Panc1 (cell line): ENCODE measurements around the gene HVCN1. TPM values are rescaled to one million over a fixed set of nuclear protein-coding genes. Genes with fewer than 3 reads are reported as not detected.

ENCODE experiments used
- ATAC-seq: fragments of 200-7000 bp; cut with Tn5 transposase; 2 replicates; pipeline ENCODE4 v1.9.1; 2020; ENCODE audit warnings: mild to moderate bottlenecking, moderate library complexity
- BruUV-seq: library from RNA; stranded (reverse); fragments of 400-500 nt; replicated peaks from 2 replicates; lab custom pipeline; 2021; lab: Mats Ljungman, UMichigan
- CTCF ChIA-PET: fragments of 300-600 bp; sonication (Branson Sonifier 250); formaldehyde crosslinking; loops from one replicate; lab custom pipeline; 2022; ENCODE audit warnings: antibody characterized with exemption; lab: Charles Lee
- POLR2A ChIA-PET: fragments of 300-600 bp; sonication (Branson Sonifier 250); formaldehyde crosslinking; loops from one replicate; lab custom pipeline; 2022; ENCODE audit warnings: antibody characterized with exemption; lab: Charles Lee
- DNase-seq: peaks from one replicate; pipeline ENCODE4 v3.0.0-alpha.2; 2010; ENCODE audit warnings: low read depth, low spot score
- H3K27ac ChIP-seq: 2 replicates; pipeline ENCODE4 v1.5.1; 2011; ENCODE audit warnings: mild to moderate bottlenecking, low read length, inconsistent platforms
- H3K27me3 ChIP-seq: fragments of 200-500 bp; sonication (Bioruptor generic); 2 replicates; pipeline ENCODE4 v1.6.0; 2014; ENCODE audit warnings: low read length, inconsistent platforms; ENCODE audit not compliant: control insufficient read depth, insufficient read depth
- H3K36me3 ChIP-seq: fragments of 200-500 bp; sonication (Bioruptor generic); 2 replicates; pipeline ENCODE4 v1.5.1; 2014; ENCODE audit warnings: inconsistent platforms, mild to moderate bottlenecking, low read length, moderate library complexity; ENCODE audit not compliant: control insufficient read depth, insufficient read depth
- H3K4me1 ChIP-seq: 2 replicates; pipeline ENCODE4 v1.5.1; 2011; ENCODE audit warnings: inconsistent platforms, mild to moderate bottlenecking, low read length, moderate library complexity; ENCODE audit not compliant: control insufficient read depth, insufficient read depth
- H3K4me3 ChIP-seq, 2 experiments: 2 replicates each; pipeline ENCODE4 v1.5.1; 2011 to 2012; ENCODE audit warnings: low read depth in 2 of 2, low read length in 2 of 2, mild to moderate bottlenecking in 2 of 2, inconsistent platforms in 1 of 2, moderate library complexity in 1 of 2
- H3K9me3 ChIP-seq: fragments of 200-500 bp; sonication (Bioruptor generic); 2 replicates; pipeline ENCODE4 v1.5.1; 2014; ENCODE audit warnings: low read depth, mild to moderate bottlenecking, inconsistent platforms, low read length, moderate library complexity; ENCODE audit not compliant: control insufficient read depth, insufficient read depth
- POLR2AphosphoS5 ChIP-seq: IDR thresholded peaks from 2 replicates; pipeline ENCODE4 v1.6.1; 2012; ENCODE audit warnings: mild to moderate bottlenecking, low read depth, low read length, moderate library complexity
- SIN3A ChIP-seq: IDR thresholded peaks from 2 replicates; pipeline ENCODE4 v1.6.1; 2012; ENCODE audit warnings: low read depth, mild to moderate bottlenecking, low read length, moderate library complexity, borderline replicate concordance; ENCODE audit not compliant: insufficient read depth
- TCF7L2 ChIP-seq: IDR thresholded peaks from 2 replicates; pipeline ENCODE4 v1.6.1; 2011; ENCODE audit warnings: mild to moderate bottlenecking, low read depth, low read length, inconsistent platforms
- in situ Hi-C: cut with HindIII; loops from 2 replicates; pipeline ENCODE4 v1.10.0; 2016; ENCODE audit warnings: low sequenced_read_pairs, low pct_unique_long_range_greater_than_20kb
- intact Hi-C: fragments of 100-400 bp; cut with micrococcal nuclease; formaldehyde crosslinking; loops from one replicate; pipeline ENCODE4 v1.10.0; 2022; ENCODE audit not compliant: unreplicated experiment
- total RNA-seq: library from RNA; stranded (reverse); gene quantifications from one replicate; pipeline ENCODE4 v1.2.1, GENCODE V29; 2021; ENCODE audit not compliant: unreplicated experiment
- TF ChIP-seq, protein P1 (sequence below): fragments of 450-650 bp; IDR thresholded peaks from 2 replicates; pipeline ENCODE4 v1.5.1; 2017; ENCODE audit warnings: mild to moderate bottlenecking
- TF ChIP-seq, protein P2 (sequence below), 2 experiments: IDR thresholded peaks; 2 replicates each; pipeline ENCODE4 v1.6.1; 2011 to 2012; ENCODE audit warnings: low read depth in 2 of 2, control low read depth in 1 of 2, low read length in 1 of 2, mild to moderate bottlenecking in 1 of 2, moderate library complexity in 1 of 2; ENCODE audit not compliant: insufficient read depth in 1 of 2

HVCN1 gene
- total RNA-seq, 1 experiment from 2014 or later: 0.87 TPM

DNA sequence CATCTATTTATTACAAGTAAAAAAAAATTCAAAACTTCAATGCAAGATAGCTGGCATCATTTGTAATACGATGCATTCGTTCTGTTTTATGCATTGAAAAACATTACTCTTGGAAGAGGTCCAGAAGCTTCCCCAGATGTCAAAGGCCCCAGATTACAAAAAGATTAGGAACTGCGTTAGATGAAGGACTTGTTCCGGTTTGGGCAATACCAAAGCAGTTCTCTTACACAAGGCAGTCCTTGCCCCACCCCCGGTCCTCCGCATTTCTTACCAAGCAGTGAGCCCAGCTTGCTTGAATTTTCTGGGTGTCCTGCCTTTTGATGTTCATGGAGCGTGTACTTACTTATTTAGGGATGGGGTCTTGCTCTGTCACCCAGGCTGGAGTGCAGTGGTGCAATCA lies 4.8 kb upstream of the HVCN1 start:
- no peak overlapping the region for H3K4me3 ChIP-seq
- POLR2A ChIA-PET: no interaction called here
- no peak for ATAC-seq

DNA sequence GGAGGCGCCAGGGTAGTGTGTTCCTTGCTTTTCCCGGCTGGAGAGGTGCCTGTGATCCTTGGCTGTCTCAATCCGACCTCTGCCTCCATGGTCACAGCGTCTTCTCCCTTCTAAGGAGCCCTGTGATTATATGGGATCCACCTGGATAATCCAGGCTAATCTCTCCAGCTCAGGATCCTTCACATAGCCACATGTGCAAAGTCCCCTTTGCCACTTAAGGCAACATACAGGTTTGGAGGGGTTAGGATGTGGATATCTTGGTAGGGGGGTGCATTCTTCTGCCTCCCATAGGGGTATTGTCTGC lies 1.2 kb upstream of the HVCN1 start:
- Histone ChIP-seq H3K4me1 (no peaks in the 10 kb centered on the region; the same call in 1 of the 2 replicates), H3K9me3 (no peaks in the 10 kb centered on the region), H3K27me3 (peaks cover 4% of the 10 kb centered on the region), H3K4me3 (no peak overlapping the region), H3K27ac (no peak overlapping the region), H3K36me3 (no peaks in the 10 kb centered on the region)
- BruUV-seq: no TSS peak
- intact Hi-C loops: loop anchor here (10.0 kb wide), 1 partner anchor 75 kb away; the partner anchor contains the start of gene TCTN1
- ChIA-PET POLR2A (interaction anchor here (0.6 kb wide), 1 partner anchor 56 kb away, joined by 3 read pairs; no protein-coding TSS in a partner anchor), CTCF (no interaction called here)
- in situ Hi-C loops: no loop called here
- TF ChIP-seq, protein P1, sequence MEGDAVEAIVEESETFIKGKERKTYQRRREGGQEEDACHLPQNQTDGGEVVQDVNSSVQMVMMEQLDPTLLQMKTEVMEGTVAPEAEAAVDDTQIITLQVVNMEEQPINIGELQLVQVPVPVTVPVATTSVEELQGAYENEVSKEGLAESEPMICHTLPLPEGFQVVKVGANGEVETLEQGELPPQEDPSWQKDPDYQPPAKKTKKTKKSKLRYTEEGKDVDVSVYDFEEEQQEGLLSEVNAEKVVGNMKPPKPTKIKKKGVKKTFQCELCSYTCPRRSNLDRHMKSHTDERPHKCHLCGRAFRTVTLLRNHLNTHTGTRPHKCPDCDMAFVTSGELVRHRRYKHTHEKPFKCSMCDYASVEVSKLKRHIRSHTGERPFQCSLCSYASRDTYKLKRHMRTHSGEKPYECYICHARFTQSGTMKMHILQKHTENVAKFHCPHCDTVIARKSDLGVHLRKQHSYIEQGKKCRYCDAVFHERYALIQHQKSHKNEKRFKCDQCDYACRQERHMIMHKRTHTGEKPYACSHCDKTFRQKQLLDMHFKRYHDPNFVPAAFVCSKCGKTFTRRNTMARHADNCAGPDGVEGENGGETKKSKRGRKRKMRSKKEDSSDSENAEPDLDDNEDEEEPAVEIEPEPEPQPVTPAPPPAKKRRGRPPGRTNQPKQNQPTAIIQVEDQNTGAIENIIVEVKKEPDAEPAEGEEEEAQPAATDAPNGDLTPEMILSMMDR: no peak
- TF ChIP-seq SIN3A: no peak
- TF ChIP-seq TCF7L2: no peak
- no peak for TF ChIP-seq POLR2AphosphoS5
- TF ChIP-seq, protein P2, sequence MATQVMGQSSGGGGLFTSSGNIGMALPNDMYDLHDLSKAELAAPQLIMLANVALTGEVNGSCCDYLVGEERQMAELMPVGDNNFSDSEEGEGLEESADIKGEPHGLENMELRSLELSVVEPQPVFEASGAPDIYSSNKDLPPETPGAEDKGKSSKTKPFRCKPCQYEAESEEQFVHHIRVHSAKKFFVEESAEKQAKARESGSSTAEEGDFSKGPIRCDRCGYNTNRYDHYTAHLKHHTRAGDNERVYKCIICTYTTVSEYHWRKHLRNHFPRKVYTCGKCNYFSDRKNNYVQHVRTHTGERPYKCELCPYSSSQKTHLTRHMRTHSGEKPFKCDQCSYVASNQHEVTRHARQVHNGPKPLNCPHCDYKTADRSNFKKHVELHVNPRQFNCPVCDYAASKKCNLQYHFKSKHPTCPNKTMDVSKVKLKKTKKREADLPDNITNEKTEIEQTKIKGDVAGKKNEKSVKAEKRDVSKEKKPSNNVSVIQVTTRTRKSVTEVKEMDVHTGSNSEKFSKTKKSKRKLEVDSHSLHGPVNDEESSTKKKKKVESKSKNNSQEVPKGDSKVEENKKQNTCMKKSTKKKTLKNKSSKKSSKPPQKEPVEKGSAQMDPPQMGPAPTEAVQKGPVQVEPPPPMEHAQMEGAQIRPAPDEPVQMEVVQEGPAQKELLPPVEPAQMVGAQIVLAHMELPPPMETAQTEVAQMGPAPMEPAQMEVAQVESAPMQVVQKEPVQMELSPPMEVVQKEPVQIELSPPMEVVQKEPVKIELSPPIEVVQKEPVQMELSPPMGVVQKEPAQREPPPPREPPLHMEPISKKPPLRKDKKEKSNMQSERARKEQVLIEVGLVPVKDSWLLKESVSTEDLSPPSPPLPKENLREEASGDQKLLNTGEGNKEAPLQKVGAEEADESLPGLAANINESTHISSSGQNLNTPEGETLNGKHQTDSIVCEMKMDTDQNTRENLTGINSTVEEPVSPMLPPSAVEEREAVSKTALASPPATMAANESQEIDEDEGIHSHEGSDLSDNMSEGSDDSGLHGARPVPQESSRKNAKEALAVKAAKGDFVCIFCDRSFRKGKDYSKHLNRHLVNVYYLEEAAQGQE (IDR thresholded peaks at IDR 0.05; ENCODE audit: insufficient read depth in 1 of 2, low read depth in 2 of 2, low read length in 1 of 2): no peak
- no peak for ATAC-seq
- DNase-seq: no peak

More for the DNA sequence above, 4.8 kb upstream of the HVCN1 start:
- in situ Hi-C loops: no loop called here
- H3K36me3 ChIP-seq: no peaks in the 10 kb centered on the region
- no peak for DNase-seq
- no TSS peak for BruUV-seq
- CTCF ChIA-PET: no interaction called here
- H3K27me3 ChIP-seq: no peaks in the 10 kb centered on the region
- no peaks in the 10 kb centered on the region; the same call in 1 of the 2 replicates for H3K4me1 ChIP-seq
- TF ChIP-seq POLR2AphosphoS5: no peak
- TF ChIP-seq TCF7L2: no peak
- TF ChIP-seq, protein P1: no peak
- TF ChIP-seq, protein P2 (IDR thresholded peaks at IDR 0.05; ENCODE audit: insufficient read depth in 1 of 2, low read depth in 2 of 2, low read length in 1 of 2): no peak
- TF ChIP-seq SIN3A: no peak
- intact Hi-C loops: loop anchor here (10.0 kb wide), 1 partner anchor 79 kb away; the partner anchor contains the start of gene TCTN1
- H3K27ac ChIP-seq: no peak overlapping the region
- no peaks in the 10 kb centered on the region for H3K9me3 ChIP-seq
